Activated T-cell treated with anti-CD3 and anti-CD28 coated beads, Interleukin-2, amount 50 U/mL, for 72 hours (primary cell): ENCODE results near the gene INCA1. TPM values are rescaled to one million over a fixed set of nuclear protein-coding genes. Genes with fewer than 3 reads are reported as not detected.

ENCODE experiments used
- ATAC-seq, 2 donors: fragments of 150-1000 bp; cut with Tn5 transposase; replicated peaks in 1 of 2; 2 replicates each; pipeline ENCODE4 v1.10.0; 2021; ENCODE audit warnings: moderate library complexity in 2 of 2, mild to moderate bottlenecking in 1 of 2
- DNase-seq, 2 donors: peaks; one replicate each; pipeline ENCODE4 v3.0.0; 2021 to 2022; ENCODE audit warnings: mixed read lengths in 1 of 2
- H3K27ac Mint-ChIP-seq: one replicate; pipeline ENCODE4 v1.8.0; 2022; ENCODE audit warnings: mild to moderate bottlenecking, moderate library complexity, mixed read lengths
- H3K27me3 Mint-ChIP-seq: one replicate; pipeline ENCODE4 v1.8.0; 2022; ENCODE audit warnings: low read depth, mixed read lengths
- H3K36me3 Mint-ChIP-seq, 2 donors: one replicate each; pipeline ENCODE4 v1.8.0; 2022; ENCODE audit warnings: mixed read lengths in 2 of 2, mild to moderate bottlenecking in 1 of 2; ENCODE audit not compliant: insufficient read depth in 2 of 2
- H3K4me1 Mint-ChIP-seq: one replicate; pipeline ENCODE4 v1.8.0; 2022; ENCODE audit warnings: low read depth, mixed read lengths
- H3K4me3 Mint-ChIP-seq, 2 donors: one replicate each; pipeline ENCODE4 v1.8.0; 2022; ENCODE audit warnings: mild to moderate bottlenecking in 2 of 2, mixed read lengths in 2 of 2, moderate library complexity in 2 of 2
- H3K9me3 Mint-ChIP-seq, 2 donors: one replicate each; pipeline ENCODE4 v1.8.0; 2022; ENCODE audit warnings: mixed read lengths in 2 of 2
- total RNA-seq, 2 donors: library from RNA; stranded (reverse); gene quantifications; one replicate each; pipeline ENCODE4 v1.2.3, GENCODE V29; 2022

Gene INCA1
- total RNA-seq, 2 donors from 2014 or later = 0.60 TPM; not detected in 1

- H3K4me3 Mint-ChIP-seq = no peak overlapping the region
- no peaks in the 10 kb centered on the region for H3K9me3 Mint-ChIP-seq
- peak in 1 of 2 donors; percentile 8 for ATAC-seq
- H3K4me1 Mint-ChIP-seq = peaks cover 10% of the 10 kb centered on the region
- H3K27me3 Mint-ChIP-seq = no peaks in the 10 kb centered on the region
- no peak overlapping the region for H3K27ac Mint-ChIP-seq
- DNase-seq = no peak
- H3K36me3 Mint-ChIP-seq = peaks cover 0 to 3% of the 10 kb centered on the region in 2 donors
These were observed 37.9 kb downstream of the INCA1 start for GRCh38 chr17:4959261-4959965.

GRCh38 chr17:4958102-4958501 lies 39.2 kb downstream of the INCA1 start:
- Mint-ChIP-seq H3K4me1 (peaks cover 10% of the 10 kb centered on the region), H3K9me3 (no peaks in the 10 kb centered on the region), H3K36me3 (peaks cover 1 to 5% of the 10 kb centered on the region in 2 donors), H3K27me3 (no peaks in the 10 kb centered on the region), H3K4me3 (no peak overlapping the region), H3K27ac (no peak overlapping the region)
- no peak for DNase-seq
- ATAC-seq = no peak

GRCh38 chr17:4956493-4957061 lies 40.7 kb downstream of the INCA1 start:
- Mint-ChIP-seq H3K36me3 (peaks cover 1 to 6% of the 10 kb centered on the region in 2 donors), H3K27ac (no peak overlapping the region)
- DNase-seq = no peak

GRCh38 chr17:4955091-4955490 lies 42.2 kb downstream of the INCA1 start:
- no peak for ATAC-seq
- Mint-ChIP-seq H3K4me3 (no peak overlapping the region), H3K4me1 (peaks cover 28% of the 10 kb centered on the region), H3K27me3 (no peaks in the 10 kb centered on the region), H3K9me3 (no peaks in the 10 kb centered on the region), H3K36me3 (peaks cover 1 to 6% of the 10 kb centered on the region in 2 donors), H3K27ac (no peak overlapping the region)
- DNase-seq = no peak

More at GRCh38 chr17:4956493-4957061, 40.7 kb downstream of the INCA1 start:
- Mint-ChIP-seq H3K9me3 (no peaks in the 10 kb centered on the region), H3K4me3 (no peak overlapping the region), H3K27me3 (no peaks in the 10 kb centered on the region), H3K4me1 (peaks cover 14% of the 10 kb centered on the region)
- peak; percentile 10 to 22 for ATAC-seq

GRCh38 chr17:4953451-4953961 lies 43.8 kb downstream of the INCA1 start:
- no peak for ATAC-seq
- H3K4me3 Mint-ChIP-seq = no peak overlapping the region
- no peak for DNase-seq
- no peak overlapping the region for H3K27ac Mint-ChIP-seq
- peaks cover 1 to 6% of the 10 kb centered on the region in 2 donors for H3K36me3 Mint-ChIP-seq
- no peaks in the 10 kb centered on the region for H3K27me3 Mint-ChIP-seq
- H3K4me1 Mint-ChIP-seq = peaks cover 28% of the 10 kb centered on the region
- H3K9me3 Mint-ChIP-seq = no peaks in the 10 kb centered on the region

- Mint-ChIP-seq H3K27me3 (no peaks in the 10 kb centered on the region), H3K36me3 (peaks cover 7 to 11% of the 10 kb centered on the region in 2 donors), H3K27ac (peak overlapping the region; percentile 95), H3K4me1 (peaks cover 29% of the 10 kb centered on the region), H3K9me3 (no peaks in the 10 kb centered on the region), H3K4me3 (peak overlapping the region; percentile 89 to 90)
- ATAC-seq (no peak), DNase-seq (no peak)
These were observed 45.8 kb downstream of the INCA1 start for GRCh38 chr17:4951486-4951885.

GRCh38 chr17:4950746-4951204 lies 46.5 kb downstream of the INCA1 start, which contains the start of gene ENO3:
Gene ENO3, plus strand, starts transcription at chr17:4951119. Its CDS starts 711 bp downstream, at chr17:4951830.
- Mint-ChIP-seq H3K4me3 (peak within 1 kb of the TSS; percentile 89 to 90), H3K27me3 (no peaks in the 10 kb centered on the region), H3K9me3 (no peaks in the 10 kb centered on the region), H3K36me3 (peaks cover 11 to 16% of the 10 kb centered on the region in 2 donors), H3K4me1 (peaks cover 29% of the 10 kb centered on the region), H3K27ac (peak within 1 kb of the TSS; percentile 95)
- ATAC-seq (no peak), DNase-seq (no peak)

- Mint-ChIP-seq H3K4me3 (peak overlapping the region; percentile 89 to 90), H3K36me3 (peaks cover 16 to 22% of the 10 kb centered on the region in 2 donors)
- DNase-seq = peak; percentile 43 to 59
These were observed 47.1 kb downstream of the INCA1 start for GRCh38 chr17:4950075-4950745.

GRCh38 chr17:4949321-4950074 lies 47.8 kb downstream of the INCA1 start:
- H3K27me3 Mint-ChIP-seq = no peaks in the 10 kb centered on the region
- no peak overlapping the region for H3K27ac Mint-ChIP-seq
- H3K36me3 Mint-ChIP-seq = peaks cover 18 to 28% of the 10 kb centered on the region in 2 donors
- peak overlapping the region; percentile 93 to 98 for H3K4me3 Mint-ChIP-seq
- no peaks in the 10 kb centered on the region for H3K9me3 Mint-ChIP-seq
- DNase-seq = peak; percentile 81 to 86
- peaks cover 42% of the 10 kb centered on the region for H3K4me1 Mint-ChIP-seq
- ATAC-seq = peak; percentile 39 to 43

More at GRCh38 chr17:4950075-4950745, 47.1 kb downstream of the INCA1 start:
- Mint-ChIP-seq H3K4me1 (peaks cover 35% of the 10 kb centered on the region), H3K27me3 (no peaks in the 10 kb centered on the region), H3K9me3 (no peaks in the 10 kb centered on the region), H3K27ac (peak overlapping the region; percentile 95)
- peak; percentile 17 to 25 for ATAC-seq

- DNase-seq = peak; percentile 86 to 89
- Mint-ChIP-seq H3K27ac (peak overlapping the region; percentile 93), H3K4me3 (peak overlapping the region; percentile 93 to 98), H3K27me3 (no peaks in the 10 kb centered on the region), H3K9me3 (no peaks in the 10 kb centered on the region), H3K4me1 (peaks cover 48% of the 10 kb centered on the region), H3K36me3 (peaks cover 23 to 32% of the 10 kb centered on the region in 2 donors)
- ATAC-seq = peak; percentile 55 to 58
These were observed 48.4 kb downstream of the INCA1 start for GRCh38 chr17:4948931-4949320.

- peaks cover 53% of the 10 kb centered on the region for H3K4me1 Mint-ChIP-seq
- peak within 1 kb of the TSS; percentile 93 to 98 for H3K4me3 Mint-ChIP-seq
- H3K27ac Mint-ChIP-seq = peak within 1 kb of the TSS; percentile 93
- no peaks in the 10 kb centered on the region for H3K27me3 Mint-ChIP-seq
- peaks cover 22 to 36% of the 10 kb centered on the region in 2 donors for H3K36me3 Mint-ChIP-seq
- no peaks in the 10 kb centered on the region for H3K9me3 Mint-ChIP-seq
- DNase-seq (peak; percentile 89 to 92), ATAC-seq (peak; percentile 35 to 38)
These were observed 49.0 kb downstream of the INCA1 start, which contains the start of gene PFN1 for GRCh38 chr17:4948166-4948930. Gene PFN1, minus strand, starts transcription at chr17:4948530. Its CDS starts 136 bp downstream, at chr17:4948394.
